ENCODE measurements around the gene DHX58.

- TF ChIP-seq CTCF (IDR thresholded peaks at IDR 0.05; ENCODE audit: low read length) (no peak), EZH2phosphoT487 (IDR thresholded peaks at IDR 0.05; ENCODE audit: low read length) (no peak), EZH2 (optimal IDR thresholded peaks at IDR 0.05; ENCODE audit: low read depth, low read length) (no peak)
Measured at GRCh38 chr17:42087736-42088705, 24.5 kb downstream of the DHX58 start.
